Diencephalon (tissue), 1 donor: Measurements from ENCODE around the gene TMSB15B. TPM values are rescaled to one million over a fixed set of nuclear protein-coding genes. Genes with fewer than 3 reads are reported as not detected.

Experiments used
- total RNA-seq: library from RNA; depleted of rRNA; stranded (reverse); fragments of >200 nt; gene quantifications from one replicate; pipeline ENCODE4 v1.2.3, GENCODE V29; 2014

The TMSB15B gene
- 22.4 TPM for total RNA-seq

DNA sequence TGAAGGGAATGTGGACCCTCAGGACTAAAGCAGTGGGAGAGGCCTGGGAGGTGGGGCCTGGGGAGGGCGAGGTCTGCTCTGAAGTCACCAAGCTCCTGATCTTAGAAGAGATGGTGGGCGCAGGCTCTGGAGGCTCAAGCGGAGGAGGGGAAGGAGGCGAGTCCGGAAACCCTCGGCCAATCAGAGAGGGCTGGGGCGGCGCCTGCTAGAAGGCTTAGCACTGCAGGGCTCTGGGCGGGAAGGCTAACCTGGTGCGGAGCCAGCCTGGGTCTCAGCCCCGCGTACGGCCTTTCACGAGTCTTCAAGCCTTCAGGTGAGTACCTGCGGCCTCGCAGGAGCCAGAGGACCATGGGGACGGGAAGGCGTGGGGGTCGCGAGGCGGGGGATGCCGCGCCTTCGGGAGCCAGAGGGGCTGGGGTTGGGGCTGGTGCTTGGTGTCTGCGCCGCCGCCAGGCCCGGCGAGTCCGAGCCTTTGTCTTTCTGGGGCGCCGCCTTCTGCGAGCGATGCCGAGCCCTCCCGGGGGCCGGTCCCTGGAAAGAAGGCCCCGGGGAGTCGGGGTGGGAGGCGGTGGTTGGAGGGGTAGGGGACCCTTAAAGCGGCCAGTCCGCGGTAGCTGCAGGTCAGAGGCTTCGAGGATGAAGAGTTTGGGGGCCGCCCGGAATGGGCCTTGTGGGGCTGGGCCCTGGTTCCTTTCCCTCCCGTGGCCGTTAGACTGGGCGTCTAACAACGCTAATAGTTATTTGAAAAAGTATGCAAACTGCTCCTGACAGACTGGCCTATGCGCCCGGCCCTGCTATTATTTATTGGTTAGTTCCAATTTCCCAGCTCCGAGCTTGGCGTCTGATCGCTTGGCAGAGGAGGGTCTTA lies at the start of gene TMSB15B:
Gene TMSB15B, plus strand, starts transcription at position 217 of the 868 bp plus-strand sequence.

GRCh38 chrX:104013606-104014005 lies 51.2 kb downstream of the TMSB15B start, which contains the start of gene H2BW1:
Gene H2BW1, minus strand, starts transcription at chrX:104013708. Its CDS starts 132 bp downstream, at chrX:104013576.

Other genes starting within 250 kb of the TMSB15B start
- 43.8 TPM for gene PLP1, start 185.8 kb upstream of the TMSB15B start, total RNA-seq
- gene RAB9B, start 130.4 kb upstream of the TMSB15B start, total RNA-seq = 46.6 TPM
- not detected for gene H2BW1, start 51.1 kb downstream of the TMSB15B start, total RNA-seq
- gene H2BW2, start 77.3 kb downstream of the TMSB15B start, total RNA-seq = not detected
- 30.4 TPM for gene TMSB15C, start 113.6 kb downstream of the TMSB15B start, total RNA-seq
- gene ZCCHC18, start 149.9 kb downstream of the TMSB15B start, total RNA-seq = 15.5 TPM
- gene SLC25A53, start 194.4 kb downstream of the TMSB15B start, total RNA-seq = 12.5 TPM
- gene FAM199X, start 203.8 kb downstream of the TMSB15B start, total RNA-seq = 107 TPM